ENCODE results near the gene JAZF1. TPM values are rescaled to one million over a fixed set of nuclear protein-coding genes. Genes with fewer than 3 reads are reported as not detected.

Gene JAZF1
- total RNA-seq, 2 experiments from 2014 or later: 3.3 to 4.0 TPM

DNA sequence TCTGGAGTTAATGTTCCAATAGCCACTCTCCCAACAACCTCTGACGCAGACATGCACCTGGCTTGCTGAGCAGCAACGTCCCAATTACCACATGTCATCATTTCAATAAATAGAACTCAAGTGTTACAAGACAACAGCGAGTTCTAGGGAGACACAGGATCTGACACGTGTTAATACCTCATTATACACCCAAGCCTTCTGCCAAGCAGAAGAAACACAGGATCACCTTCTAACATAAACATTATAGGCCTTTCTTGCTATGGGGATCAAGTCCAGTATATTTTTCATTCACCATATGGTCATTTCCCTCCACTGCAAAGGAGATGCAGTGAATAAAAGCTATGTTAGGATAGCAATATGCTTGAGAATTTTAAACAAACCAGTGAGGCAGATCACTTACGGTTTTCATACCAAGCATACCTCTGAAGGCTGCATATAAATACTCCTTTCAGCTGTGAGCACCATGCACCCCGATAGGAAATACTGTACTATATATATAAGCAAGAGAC lies 74.2 kb downstream of the JAZF1 start:
- Mint-ChIP-seq H3K36me3 (ENCODE audit: low read depth) (no peaks in the 10 kb centered on the region), H3K4me3 (no peak overlapping the region), H3K27me3 (no peaks in the 10 kb centered on the region), H3K9me3 (no peaks in the 10 kb centered on the region), H3K4me1 (ENCODE audit: low read depth) (peaks cover 8% of the 10 kb centered on the region), H3K27ac (no peak overlapping the region)
- TF ChIP-seq, protein P1, sequence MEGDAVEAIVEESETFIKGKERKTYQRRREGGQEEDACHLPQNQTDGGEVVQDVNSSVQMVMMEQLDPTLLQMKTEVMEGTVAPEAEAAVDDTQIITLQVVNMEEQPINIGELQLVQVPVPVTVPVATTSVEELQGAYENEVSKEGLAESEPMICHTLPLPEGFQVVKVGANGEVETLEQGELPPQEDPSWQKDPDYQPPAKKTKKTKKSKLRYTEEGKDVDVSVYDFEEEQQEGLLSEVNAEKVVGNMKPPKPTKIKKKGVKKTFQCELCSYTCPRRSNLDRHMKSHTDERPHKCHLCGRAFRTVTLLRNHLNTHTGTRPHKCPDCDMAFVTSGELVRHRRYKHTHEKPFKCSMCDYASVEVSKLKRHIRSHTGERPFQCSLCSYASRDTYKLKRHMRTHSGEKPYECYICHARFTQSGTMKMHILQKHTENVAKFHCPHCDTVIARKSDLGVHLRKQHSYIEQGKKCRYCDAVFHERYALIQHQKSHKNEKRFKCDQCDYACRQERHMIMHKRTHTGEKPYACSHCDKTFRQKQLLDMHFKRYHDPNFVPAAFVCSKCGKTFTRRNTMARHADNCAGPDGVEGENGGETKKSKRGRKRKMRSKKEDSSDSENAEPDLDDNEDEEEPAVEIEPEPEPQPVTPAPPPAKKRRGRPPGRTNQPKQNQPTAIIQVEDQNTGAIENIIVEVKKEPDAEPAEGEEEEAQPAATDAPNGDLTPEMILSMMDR (IDR thresholded peaks at IDR 0.05): no peak
- no peak for ATAC-seq
- intact Hi-C loops (cut with micrococcal nuclease): no loop called here
- ChIA-PET POLR2A (no interaction called here), CTCF (interaction anchor here (1.2 to 1.9 kb wide), 5 partner anchors 10 to 50 kb away, joined by 4 to 11 read pairs (median 4); no protein-coding TSS in a partner anchor)
- DNase-seq: no peak

DNA sequence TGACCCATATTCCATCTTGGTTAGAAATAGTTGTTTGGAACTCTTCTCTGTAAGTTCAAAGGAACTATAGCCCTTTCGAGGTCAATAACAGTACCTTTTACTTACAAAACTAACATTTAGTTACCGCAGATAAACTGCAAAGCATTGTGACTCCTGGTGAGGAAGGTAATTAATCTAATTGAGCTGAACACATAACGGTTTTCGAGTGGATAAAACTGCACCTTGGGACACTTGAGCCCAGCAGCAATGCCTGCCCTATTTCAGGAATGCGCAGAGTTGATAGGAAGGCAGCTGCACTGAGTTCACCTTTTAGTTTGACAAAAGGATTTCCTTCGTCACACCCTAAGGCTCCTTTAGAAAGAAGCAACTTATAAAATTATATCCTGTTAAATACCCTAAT lies 75.4 kb downstream of the JAZF1 start:
- DNase-seq (no peak), ATAC-seq (no peak)
- TF ChIP-seq, protein P1 (IDR thresholded peaks at IDR 0.05): no peak
- no peak overlapping the region for H3K4me3 Mint-ChIP-seq
- H3K9me3 Mint-ChIP-seq: no peaks in the 10 kb centered on the region
- no peaks in the 10 kb centered on the region for H3K36me3 Mint-ChIP-seq (ENCODE audit: low read depth)
- intact Hi-C loops (cut with micrococcal nuclease): no loop called here
- no peaks in the 10 kb centered on the region for H3K27me3 Mint-ChIP-seq
- POLR2A ChIA-PET: no interaction called here
- H3K27ac Mint-ChIP-seq: no peak overlapping the region
- CTCF ChIA-PET: interaction anchor here (1.2 to 1.6 kb wide), 3 partner anchors 8 to 49 kb away, joined by 4 to 7 read pairs (median 4); no protein-coding TSS in a partner anchor
- peaks cover 8% of the 10 kb centered on the region for H3K4me1 Mint-ChIP-seq (ENCODE audit: low read depth)

DNA sequence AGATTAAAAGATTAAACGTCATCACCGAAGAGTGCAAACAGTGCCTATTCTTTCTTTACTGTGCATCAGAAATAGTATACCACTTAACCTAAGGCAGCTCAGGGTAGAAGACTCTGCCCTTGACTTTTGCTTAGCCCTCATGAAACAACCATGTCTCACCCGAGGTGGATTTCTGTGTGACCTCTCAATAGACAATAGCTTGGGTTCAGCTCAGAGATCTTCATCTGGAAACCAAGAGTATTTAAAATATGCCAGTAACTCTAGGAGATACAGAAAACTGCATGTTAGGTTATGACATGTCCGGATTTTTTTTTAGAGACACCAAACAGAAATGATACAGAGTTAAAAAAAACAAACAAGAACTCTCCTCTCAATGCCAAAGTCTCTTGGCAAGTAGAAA lies 75.8 kb downstream of the JAZF1 start:
- intact Hi-C loops (cut with micrococcal nuclease): no loop called here
- DNase-seq (no peak), ATAC-seq (no peak)
- no peaks in the 10 kb centered on the region for H3K9me3 Mint-ChIP-seq
- no peaks in the 10 kb centered on the region for H3K36me3 Mint-ChIP-seq (ENCODE audit: low read depth)
- ChIA-PET CTCF (interaction anchor here (1.2 to 1.6 kb wide), 3 partner anchors 8 to 49 kb away, joined by 4 to 7 read pairs (median 4); no protein-coding TSS in a partner anchor), POLR2A (no interaction called here)
- H3K4me1 Mint-ChIP-seq (ENCODE audit: low read depth): peaks cover 8% of the 10 kb centered on the region
- H3K27ac Mint-ChIP-seq: no peak overlapping the region
- no peak overlapping the region for H3K4me3 Mint-ChIP-seq
- TF ChIP-seq, protein P1 (IDR thresholded peaks at IDR 0.05): no peak
- H3K27me3 Mint-ChIP-seq: no peaks in the 10 kb centered on the region

DNA sequence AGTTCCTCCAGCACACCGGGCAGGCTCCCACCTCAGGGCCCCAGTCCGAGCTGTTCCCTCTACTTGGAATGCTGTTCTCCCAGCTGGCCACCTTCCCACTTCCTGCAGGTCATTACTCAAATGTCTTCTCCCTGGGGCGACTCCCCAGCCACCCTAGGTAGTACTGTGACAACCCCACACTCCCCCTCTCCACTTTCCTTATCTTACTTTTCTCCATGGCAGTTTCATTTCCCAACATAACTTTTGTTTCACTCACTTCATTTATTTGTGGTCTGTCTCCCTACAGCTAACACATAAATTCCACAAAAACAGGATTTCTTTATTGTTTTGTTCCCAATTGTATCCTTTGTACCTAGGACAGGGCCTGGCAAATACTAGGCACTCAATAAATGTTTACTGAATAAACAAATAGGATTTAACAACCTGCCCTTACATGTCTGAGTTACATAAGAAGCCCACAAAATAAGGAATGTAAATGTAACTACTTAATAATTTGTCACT lies 76.5 kb downstream of the JAZF1 start:
- Mint-ChIP-seq H3K4me1 (ENCODE audit: low read depth) (peaks cover 8% of the 10 kb centered on the region), H3K9me3 (no peaks in the 10 kb centered on the region), H3K36me3 (ENCODE audit: low read depth) (no peaks in the 10 kb centered on the region), H3K27me3 (no peaks in the 10 kb centered on the region), H3K4me3 (no peak overlapping the region), H3K27ac (no peak overlapping the region)
- TF ChIP-seq, protein P1 (IDR thresholded peaks at IDR 0.05): no peak
- POLR2A ChIA-PET: no interaction called here
- no peak for DNase-seq
- CTCF ChIA-PET: no interaction called here
- intact Hi-C loops (cut with micrococcal nuclease): no loop called here
- ATAC-seq: no peak

DNA sequence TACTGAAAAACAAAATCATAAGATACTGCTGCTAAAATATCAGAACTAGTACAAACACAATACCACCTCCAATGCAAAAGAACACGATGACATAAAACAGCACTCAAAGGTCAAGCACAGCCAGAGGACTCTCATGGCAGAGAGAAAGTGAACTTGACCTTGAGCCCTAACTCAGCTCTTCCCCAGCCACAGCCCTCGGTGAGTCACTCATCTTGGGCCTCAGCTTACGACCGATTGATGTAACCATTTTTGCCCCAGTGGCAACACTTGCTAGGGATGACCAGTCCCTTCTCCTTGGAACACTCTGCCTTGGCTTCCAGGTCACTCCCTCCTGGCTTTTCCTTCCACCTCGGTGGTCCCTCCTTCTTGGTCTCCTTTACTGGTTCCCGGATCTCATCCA lies 77.8 kb downstream of the JAZF1 start:
- DNase-seq (no peak), ATAC-seq (no peak)
- TF ChIP-seq, protein P1 (IDR thresholded peaks at IDR 0.05): no peak
- intact Hi-C loops (cut with micrococcal nuclease): no loop called here
- Mint-ChIP-seq H3K4me1 (ENCODE audit: low read depth) (peaks cover 5% of the 10 kb centered on the region), H3K36me3 (ENCODE audit: low read depth) (no peaks in the 10 kb centered on the region), H3K4me3 (no peak overlapping the region), H3K27ac (no peak overlapping the region), H3K9me3 (no peaks in the 10 kb centered on the region), H3K27me3 (no peaks in the 10 kb centered on the region)
- POLR2A ChIA-PET: interaction anchor here (1.3 kb wide), 1 partner anchor 9 kb away, joined by 3 read pairs; no protein-coding TSS in a partner anchor
- CTCF ChIA-PET: no interaction called here

All from activated CD8-positive, alpha-beta T cell treated with anti-CD3 and anti-CD28 coated beads for 36 hours (primary cell).